T-helper 1 cell treated with Interleukin-12 subunit alpha and Interleukin-12 subunit beta and Interleukin-4 antibody, amounts not matched to agents 30 ng/mL and 1 ng/mL, for 36 hours (primary cell): ENCODE measurements around the gene PPBP. TPM values are rescaled to one million over a fixed set of nuclear protein-coding genes. Genes with fewer than 3 reads are reported as not detected.
"Not testable (repeated sequence)": the region's sequence is repeated elsewhere in the genome, so short reads cannot be mapped to it uniquely, and the experiment has no call there.

Source experiments
- intact Hi-C: fragments of 100-400 bp; cut with micrococcal nuclease; formaldehyde crosslinking; loops from one replicate; pipeline ENCODE4 v1.15.1; 2024
- total RNA-seq: library from RNA; stranded (reverse); gene quantifications from 2 replicates; pipeline ENCODE4 v1.2.3, GENCODE V29; 2022

Gene PPBP
- total RNA-seq, 1 donor from 2014 or later = not detected

GRCh38 chr4:73950376-73950920 is 37.5 kb downstream of the PPBP start:
- intact Hi-C loops = not testable (repeated sequence)

- intact Hi-C loops = no loop called here
Measured at GRCh38 chr4:73948990-73949706, 38.8 kb downstream of the PPBP start.

GRCh38 chr4:73948291-73948690 is 39.7 kb downstream of the PPBP start:
- intact Hi-C loops = no loop called here

- intact Hi-C loops = no loop called here
Measured at GRCh38 chr4:73947239-73947985, 40.6 kb downstream of the PPBP start.

- intact Hi-C loops = no loop called here
Measured at GRCh38 chr4:73945674-73946449, 42.1 kb downstream of the PPBP start.

- intact Hi-C loops = no loop called here
Measured at GRCh38 chr4:73945140-73945539, 42.9 kb downstream of the PPBP start.

- intact Hi-C loops = no loop called here
Measured at GRCh38 chr4:73944061-73944875, 43.7 kb downstream of the PPBP start.

- intact Hi-C loops = no loop called here
Measured at GRCh38 chr4:73943555-73943954, 44.4 kb downstream of the PPBP start.

GRCh38 chr4:73936969-73937368 is 51.0 kb downstream of the PPBP start:
- intact Hi-C loops = no loop called here

Other genes starting within 250 kb of the PPBP start
- gene CXCL8, start 247.6 kb downstream of the PPBP start, total RNA-seq = 7.6 and 9.1 TPM in 2 replicates
- not detected in 2 replicates for gene CXCL6, start 151.5 kb downstream of the PPBP start, total RNA-seq
- gene PF4V1, start 134.9 kb downstream of the PPBP start, total RNA-seq = not detected in 2 replicates
- not detected in 2 replicates for gene CXCL1, start 118.8 kb downstream of the PPBP start, total RNA-seq
- gene PF4, start 6.2 kb downstream of the PPBP start, total RNA-seq = not detected in 2 replicates
- gene CXCL5, start 10.5 kb upstream of the PPBP start, total RNA-seq = not detected in 2 replicates
- 0.12 TPM in 1 of 2 replicates, not detected in the other for gene CXCL3, start 50.5 kb upstream of the PPBP start, total RNA-seq
- gene CXCL2, start 111.0 kb upstream of the PPBP start, total RNA-seq = 0.44 TPM in 1 of 2 replicates, not detected in the other
- 6.3 and 7.7 TPM in 2 replicates for gene MTHFD2L, start 169.9 kb upstream of the PPBP start, total RNA-seq